Mesangial cell (primary cell): ENCODE measurements around the gene TRHDE. TPM values are rescaled to one million over a fixed set of nuclear protein-coding genes. Genes with fewer than 3 reads are reported as not detected.

Experiments
- total RNA-seq: library from RNA; depleted of rRNA; stranded (reverse); fragments of >200 nt; gene quantifications from 2 replicates; pipeline ENCODE4 v1.2.3, GENCODE V29; 2015

The TRHDE gene
- 20.7 and 24.4 TPM in 2 replicates for total RNA-seq

DNA sequence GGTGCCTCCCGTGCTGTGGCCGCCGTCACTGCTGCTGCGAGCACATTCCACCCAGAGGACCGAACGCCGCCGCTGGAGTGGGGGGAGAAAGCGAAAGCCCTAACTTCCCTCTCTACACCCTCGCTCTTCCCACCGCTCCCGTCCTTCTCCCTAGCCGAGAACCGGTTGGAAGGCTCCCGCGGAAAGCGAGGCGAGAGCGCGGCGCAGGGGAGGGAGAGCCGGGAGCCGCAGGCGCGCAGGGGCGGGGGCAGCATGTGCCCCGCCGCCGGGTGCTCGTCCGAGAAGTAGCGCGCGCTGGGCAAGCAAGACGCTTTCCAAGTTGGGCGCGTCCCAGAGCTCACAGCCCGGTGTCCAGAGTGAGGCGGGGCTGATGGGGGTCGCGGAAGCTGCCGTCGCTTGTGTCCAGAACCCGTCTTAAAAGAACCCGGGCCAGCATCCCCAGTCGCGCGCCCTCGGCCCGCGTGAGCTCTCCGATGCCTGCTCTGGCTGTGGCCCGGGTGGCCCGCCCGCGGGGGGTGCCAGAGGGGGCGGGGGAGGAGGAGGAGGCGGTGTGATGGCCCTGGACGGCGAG lies at the start of gene TRHDE:
Gene TRHDE (plus strand): TSS at position 280 of the 571 bp plus-strand sequence. CDS start 274 bp downstream, at position 554.

